Measurements from ENCODE around the gene KREMEN1. TPM values are rescaled to one million over a fixed set of nuclear protein-coding genes. Genes with fewer than 3 reads are reported as not detected.
"Not testable (repeated sequence)": the region's sequence is repeated elsewhere in the genome, so short reads cannot be mapped to it uniquely, and the experiment has no call there.

The KREMEN1 gene
- total RNA-seq, 1 donor from 2014 or later = 10.6 TPM

DNA sequence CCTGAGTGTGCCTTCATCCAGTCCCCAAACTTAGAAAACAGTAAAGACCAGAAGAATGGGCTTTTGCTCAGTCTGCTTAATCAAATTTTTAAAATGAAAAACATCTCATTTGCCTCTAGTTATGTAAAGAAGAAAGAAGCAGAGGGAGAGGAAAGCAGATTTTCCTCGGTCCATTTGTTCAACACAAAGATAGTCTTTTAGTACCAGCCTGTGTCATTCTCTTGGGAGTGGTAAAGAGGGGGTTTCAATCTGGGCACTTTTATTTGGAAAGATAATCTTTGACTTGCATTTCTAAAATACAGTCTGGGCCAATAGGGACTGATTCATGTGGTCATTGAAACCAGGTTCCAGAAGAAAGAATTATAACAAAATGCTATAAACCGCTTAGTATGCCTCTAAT lies 29.5 kb downstream of the KREMEN1 start:
- no peak for DNase-seq (ENCODE audit: low spot score)

DNA sequence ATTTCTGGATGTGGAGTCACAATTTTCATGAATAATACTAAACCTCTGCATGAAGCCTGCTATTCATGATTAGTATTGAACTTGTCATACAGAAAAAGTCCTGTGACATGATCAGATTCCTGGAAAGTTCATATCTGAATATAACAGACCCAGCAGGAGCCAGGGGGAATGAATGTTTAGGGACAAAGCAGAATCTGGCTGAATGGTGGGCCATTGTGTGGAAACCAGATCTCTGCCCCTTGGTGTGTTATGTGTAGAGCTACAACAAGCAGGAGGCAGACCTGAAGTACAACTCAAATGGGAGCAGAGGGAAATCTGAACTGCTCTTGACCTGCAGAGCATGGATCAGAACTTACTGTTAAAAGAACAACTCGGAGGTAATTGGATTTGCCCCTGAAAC lies 30.3 kb downstream of the KREMEN1 start:
- DNase-seq (ENCODE audit: low spot score) = no peak

DNA sequence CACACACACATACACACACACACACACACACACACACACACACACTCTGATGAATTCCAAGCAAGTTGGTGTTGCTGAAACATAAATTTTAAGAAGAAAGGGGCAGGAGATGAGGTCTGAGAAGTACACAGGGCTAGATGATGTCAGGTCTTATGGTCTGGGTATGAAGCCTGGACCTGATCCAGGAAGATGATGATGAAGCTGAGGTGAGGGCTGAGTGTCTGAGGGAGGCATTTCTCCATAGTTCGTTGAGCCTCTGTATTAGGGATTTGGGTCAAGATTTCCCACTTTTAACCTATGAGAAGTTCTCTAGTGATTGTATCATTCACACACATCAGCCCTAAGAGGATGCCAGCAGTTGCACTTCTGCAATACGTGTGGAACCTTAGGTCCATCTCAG lies 32.6 kb downstream of the KREMEN1 start:
- DNase-seq (ENCODE audit: low spot score) = no peak

- no peak for DNase-seq (ENCODE audit: low spot score)
These were observed 34.0 kb downstream of the KREMEN1 start for GRCh38 chr22:29106839-29107238.

DNA sequence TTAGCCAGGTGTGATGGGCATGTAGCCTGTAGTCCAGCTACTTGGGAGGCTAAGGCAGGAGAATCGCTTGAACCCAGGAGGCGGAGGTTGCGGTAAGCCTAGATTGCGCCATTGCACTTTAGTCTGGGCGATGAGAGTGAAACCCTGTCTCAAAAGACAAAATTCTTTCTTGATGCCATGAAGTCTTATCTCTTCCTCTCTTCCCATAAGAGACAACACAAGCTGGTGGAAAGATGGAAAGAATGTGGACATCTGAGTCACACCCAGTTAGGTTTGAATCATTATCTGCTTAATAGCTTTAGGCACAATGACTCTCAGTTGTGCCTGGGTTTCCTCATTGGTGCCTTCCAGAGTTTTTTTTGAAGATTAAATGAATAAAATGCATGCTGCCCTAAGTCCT lies 35.3 kb downstream of the KREMEN1 start:
- DNase-seq (ENCODE audit: low spot score) = no peak

DNA sequence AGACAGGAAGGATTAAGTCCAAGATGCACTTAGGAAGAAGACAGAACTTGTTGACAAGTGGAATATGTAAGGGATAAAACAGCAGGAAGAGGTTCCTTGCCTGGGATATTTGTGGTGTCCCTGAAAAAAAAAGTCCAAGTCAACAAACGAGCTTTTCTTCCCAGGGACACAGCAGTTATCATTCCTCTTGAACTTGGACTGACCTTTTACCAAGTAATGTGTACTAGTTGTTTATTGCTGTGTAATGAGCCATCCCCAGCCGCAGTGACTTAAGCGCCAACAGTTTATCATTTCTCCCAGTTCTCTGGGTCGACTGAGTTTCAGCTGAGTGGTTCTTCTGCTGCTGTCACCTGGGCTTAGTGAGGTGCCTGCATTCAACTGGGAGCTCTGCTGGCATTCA lies 37.0 kb downstream of the KREMEN1 start:
- no peak for DNase-seq (ENCODE audit: low spot score)

- DNase-seq (ENCODE audit: low spot score) = no peak
These were observed 38.1 kb downstream of the KREMEN1 start for GRCh38 chr22:29110946-29111345.

- DNase-seq (ENCODE audit: low spot score) = no peak
These were observed 39.3 kb downstream of the KREMEN1 start for GRCh38 chr22:29112121-29112520.

- DNase-seq (ENCODE audit: low spot score) = no peak
These were observed 39.8 kb downstream of the KREMEN1 start for GRCh38 chr22:29112681-29113080.

DNA sequence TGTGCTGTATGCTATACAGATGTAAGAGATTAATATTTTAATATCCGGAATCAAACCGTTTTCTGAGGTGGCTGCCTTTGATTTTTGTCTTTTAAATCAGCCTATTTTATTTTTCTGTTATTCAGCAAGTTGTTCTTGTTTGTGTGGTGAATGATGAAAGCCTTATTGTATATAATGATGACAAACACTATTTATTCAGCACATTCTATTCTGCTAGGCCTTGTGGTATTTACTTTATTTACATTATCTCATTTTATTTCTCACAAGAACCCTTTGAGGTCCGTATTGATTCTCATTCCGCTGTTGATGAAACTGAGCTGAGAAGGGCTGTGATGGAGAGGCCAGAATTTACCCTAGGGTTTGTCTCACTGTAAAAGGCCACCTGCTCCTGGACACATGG lies 40.5 kb downstream of the KREMEN1 start:
- no peak for DNase-seq (ENCODE audit: low spot score)

DNA sequence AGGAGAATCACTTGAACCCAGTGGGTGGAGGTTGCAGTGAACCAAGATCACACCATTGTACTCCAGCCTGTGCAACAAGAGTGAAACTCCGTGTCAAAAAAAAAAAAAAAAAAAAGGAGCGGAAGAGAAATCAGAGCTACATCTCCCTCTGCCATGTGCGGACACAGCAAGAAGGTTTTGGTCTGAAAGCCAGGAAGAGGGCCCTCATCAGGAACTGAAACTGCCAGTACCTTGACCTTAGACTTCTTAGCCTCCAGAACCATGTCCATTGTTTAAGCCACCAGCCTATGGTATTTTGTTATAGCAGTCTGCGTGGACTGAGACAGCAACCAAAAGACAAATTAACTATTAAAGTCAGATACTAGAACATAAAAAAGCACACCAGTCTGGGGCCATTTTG lies 41.6 kb downstream of the KREMEN1 start:
- DNase-seq (ENCODE audit: low spot score) = no peak

DNA sequence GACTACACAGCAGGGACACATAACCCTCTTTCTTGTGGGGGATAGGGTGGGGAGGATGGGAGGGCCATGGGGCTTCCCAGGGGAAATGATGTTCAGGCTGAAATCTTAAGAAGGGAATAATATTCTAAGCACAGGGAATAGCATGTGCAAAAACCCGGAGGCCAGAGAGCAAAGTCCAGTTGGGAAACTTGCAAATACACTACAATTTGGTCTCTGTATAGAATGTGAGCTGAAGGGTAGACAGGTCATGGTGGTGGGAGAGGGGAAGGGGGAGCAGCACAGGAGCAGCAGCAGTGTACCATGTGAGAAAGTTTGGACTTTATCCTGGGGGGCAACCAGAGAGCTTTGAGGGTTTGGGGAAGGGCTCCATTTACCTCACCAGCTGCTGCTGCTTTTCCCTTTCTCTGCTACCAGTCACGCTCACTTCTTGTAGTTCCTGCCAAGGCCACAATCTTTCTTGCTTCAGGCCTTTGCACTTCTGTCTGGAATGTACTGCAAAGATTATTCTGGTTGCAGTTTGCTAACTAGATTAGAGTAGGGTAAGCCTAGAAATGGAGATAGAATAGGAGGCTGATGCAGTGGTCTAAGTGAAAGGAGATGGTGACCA lies 43.0 kb downstream of the KREMEN1 start:
- DNase-seq (ENCODE audit: low spot score) = no peak

DNA sequence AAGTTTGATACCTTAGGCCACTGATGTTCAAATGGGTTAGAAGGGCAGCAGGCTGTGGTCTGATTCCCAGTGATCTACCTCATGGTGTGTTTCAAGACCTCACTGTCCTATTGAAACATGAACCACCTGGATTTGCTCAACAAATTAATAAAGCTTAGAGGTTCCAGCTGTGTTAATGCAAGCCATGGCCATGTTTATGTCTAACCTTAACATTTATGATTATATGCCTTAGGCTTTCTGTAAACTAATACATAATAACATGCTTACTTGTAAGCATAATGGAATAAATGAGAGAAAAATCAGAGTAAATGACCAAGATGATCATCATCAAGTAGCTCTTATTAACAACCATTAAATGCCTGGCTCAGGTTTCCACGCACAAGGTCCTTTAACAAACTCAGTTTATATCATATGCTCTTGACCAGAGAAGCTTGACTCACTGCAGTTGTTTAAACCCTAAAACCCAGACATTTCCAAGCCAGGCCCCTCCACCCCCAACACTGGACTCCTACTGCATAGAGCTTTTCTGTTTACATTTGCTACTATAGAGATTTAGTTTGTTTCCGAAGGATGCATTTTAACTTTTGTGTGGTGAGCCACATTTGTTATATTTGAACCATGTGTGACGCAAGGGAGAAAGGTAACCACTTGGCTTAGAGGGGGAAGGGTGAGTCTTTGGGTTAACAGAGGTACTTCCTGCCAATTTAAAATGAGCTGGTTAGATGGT lies 43.7 kb downstream of the KREMEN1 start:
- no peak for DNase-seq (ENCODE audit: low spot score)

GRCh38 chr22:29117799-29118477 lies 45.1 kb downstream of the KREMEN1 start:
- DNase-seq (ENCODE audit: low spot score) = no peak

DNA sequence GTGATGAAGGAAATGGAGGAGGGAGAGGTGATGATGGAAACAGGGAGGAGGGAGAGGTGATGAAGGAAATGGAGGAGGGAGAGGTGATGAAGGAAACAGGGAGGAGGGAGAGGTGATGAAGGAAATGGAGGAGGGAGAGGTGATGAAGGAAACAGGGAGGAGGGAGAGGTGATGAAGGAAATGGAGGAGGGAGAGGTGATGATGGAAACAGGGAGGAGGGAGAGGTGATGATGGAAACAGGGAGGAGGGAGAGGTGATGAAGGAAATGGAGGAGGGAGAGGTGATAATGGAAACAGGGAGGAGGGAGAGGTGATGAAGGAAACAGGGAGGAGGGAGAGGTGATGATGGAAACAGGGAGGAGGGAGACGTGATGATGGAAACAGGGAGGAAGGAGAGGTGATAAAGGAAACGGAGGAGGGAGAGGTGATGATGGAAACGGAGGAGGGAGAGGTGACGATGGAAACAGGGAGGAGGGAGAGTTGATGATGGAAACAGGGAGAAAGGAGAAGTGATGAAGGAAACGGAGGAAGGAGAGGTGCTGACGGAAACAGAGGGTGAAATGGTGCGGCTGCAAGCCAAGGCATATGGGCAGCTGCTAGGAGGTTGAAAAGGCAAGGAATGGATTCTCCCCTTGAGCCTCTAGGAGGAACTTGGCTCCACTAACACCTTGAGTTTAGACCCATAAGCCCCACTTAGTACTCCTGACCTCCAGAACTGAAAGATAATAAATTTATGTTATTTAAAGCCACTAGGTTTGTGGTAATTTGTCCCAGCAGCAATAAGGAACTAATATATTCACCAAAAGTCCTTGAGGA lies 47.5 kb downstream of the KREMEN1 start:
- not testable (repeated sequence) for DNase-seq (ENCODE audit: low spot score)

- DNase-seq (ENCODE audit: low spot score) = no peak
These were observed 48.3 kb downstream of the KREMEN1 start for GRCh38 chr22:29121124-29121523.

GRCh38 chr22:29122041-29122440 lies 49.2 kb downstream of the KREMEN1 start:
- no peak for DNase-seq (ENCODE audit: low spot score)

- DNase-seq (ENCODE audit: low spot score) = no peak
These were observed 52.1 kb downstream of the KREMEN1 start for GRCh38 chr22:29124777-29125442.

- DNase-seq (ENCODE audit: low spot score) = no peak
These were observed 52.6 kb downstream of the KREMEN1 start for GRCh38 chr22:29125443-29125778.

- no peak for DNase-seq (ENCODE audit: low spot score)
These were observed 53.0 kb downstream of the KREMEN1 start for GRCh38 chr22:29125844-29126243.

DNA sequence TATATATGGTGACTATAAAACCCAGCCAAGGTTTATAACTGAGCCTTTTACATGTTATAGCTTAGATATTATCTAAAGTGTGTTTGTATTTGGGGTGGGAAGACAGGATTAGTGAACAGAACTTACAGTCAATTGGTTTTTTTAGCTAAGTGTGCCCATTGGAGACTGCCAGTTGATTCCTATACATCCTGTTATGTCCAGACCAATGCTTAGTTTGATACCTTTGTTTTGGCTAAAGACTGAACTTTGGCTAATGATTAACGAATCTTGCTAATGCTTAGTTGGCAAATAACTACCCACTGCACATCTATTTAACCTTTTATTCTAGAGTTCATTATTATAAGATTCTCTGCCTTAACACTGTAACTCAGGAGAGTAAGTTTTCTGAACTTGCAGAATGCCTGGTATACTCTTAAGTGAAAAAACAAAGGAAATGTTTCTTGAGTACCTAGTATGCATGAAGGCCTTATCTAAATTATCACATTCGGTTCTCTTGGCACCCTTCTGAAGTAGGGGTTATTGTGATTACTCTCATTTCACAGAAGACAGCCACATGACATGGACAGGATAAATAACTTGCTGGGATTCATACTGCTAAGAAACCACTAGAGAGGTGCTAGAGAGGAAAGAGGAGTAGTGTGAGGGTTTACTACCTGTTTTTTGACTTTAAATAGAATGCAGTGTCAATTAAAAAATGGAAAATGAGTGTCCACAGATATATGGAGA lies 54.0 kb downstream of the KREMEN1 start:
- DNase-seq (ENCODE audit: low spot score) = no peak

Data from mesenteric fat pad (tissue), 1 donor.